PC-9 (cell line): ENCODE measurements around the gene ANKRD44. TPM values are rescaled to one million over a fixed set of nuclear protein-coding genes. Genes with fewer than 3 reads are reported as not detected.

Experiments
- BruUV-seq: library from RNA; stranded (reverse); fragments of 400-500 nt; replicated peaks from 2 replicates; lab custom pipeline; 2021; lab: Mats Ljungman, UMichigan
- CTCF ChIA-PET: fragments of 300-600 bp; sonication (Branson Sonifier 250); formaldehyde crosslinking; loops from one replicate; lab custom pipeline; 2022; ENCODE audit warnings: antibody characterized with exemption; lab: Charles Lee
- POLR2A ChIA-PET: fragments of 300-600 bp; sonication (Branson Sonifier 250); formaldehyde crosslinking; loops from one replicate; lab custom pipeline; 2022; ENCODE audit warnings: antibody characterized with exemption; ENCODE audit not compliant: unreplicated experiment; lab: Charles Lee
- DNase-seq, 2 experiments: peaks; one replicate each; pipeline versions ENCODE4 v3.0.0 to v3.0.0-alpha.2; 2015 to 2022; ENCODE audit warnings: mixed read lengths in 1 of 2
- H2AFZ ChIP-seq: fragments of 200-600 bp; sonication (generic); 2 replicates; pipeline ENCODE4 v1.8.1; 2017; ENCODE audit warnings: antibody characterized with exemption
- H3F3A ChIP-seq: fragments of 200-600 bp; sonication (generic); 2 replicates; pipeline ENCODE4 v1.8.1; 2017; ENCODE audit warnings: antibody characterized with exemption, mild to moderate bottlenecking, low read depth; ENCODE audit not compliant: insufficient read depth
- H3K27ac ChIP-seq: fragments of 200-600 bp; sonication (generic); 2 replicates; pipeline ENCODE4 v1.6.1; 2016; ENCODE audit warnings: mixed run types
- H3K27me3 ChIP-seq: fragments of 200-600 bp; sonication (generic); 2 replicates; pipeline ENCODE4 v1.6.1; 2016; ENCODE audit warnings: low read depth, mixed run types; ENCODE audit not compliant: insufficient read depth
- H3K36me3 ChIP-seq: fragments of 200-600 bp; sonication (generic); 2 replicates; pipeline ENCODE4 v1.6.1; 2016; ENCODE audit warnings: low read depth, mixed run types
- H3K4me1 ChIP-seq: fragments of 200-600 bp; sonication (generic); replicated peaks from 2 replicates; pipeline ENCODE4 v1.6.1; 2016; ENCODE audit warnings: mixed run types; ENCODE audit not compliant: insufficient read depth
- H3K4me2 ChIP-seq: fragments of 200-600 bp; sonication (generic); 2 replicates; pipeline ENCODE4 v1.6.1; 2017; ENCODE audit warnings: mixed run types
- H3K4me3 ChIP-seq: fragments of 200-600 bp; sonication (generic); 2 replicates; pipeline ENCODE4 v1.6.1; 2016; ENCODE audit warnings: mixed run types
- H3K79me2 ChIP-seq: fragments of 200-600 bp; sonication (generic); 2 replicates; pipeline ENCODE4 v1.6.1; 2017; ENCODE audit warnings: low read depth, mixed run types
- H3K9me2 ChIP-seq: fragments of 200-600 bp; sonication (generic); 2 replicates; pipeline ENCODE4 v1.8.1; 2017; ENCODE audit warnings: mild to moderate bottlenecking; ENCODE audit not compliant: insufficient read depth
- H3K9me3 ChIP-seq: fragments of 200-600 bp; sonication (generic); 2 replicates; pipeline ENCODE4 v1.8.1; 2016; ENCODE audit warnings: low read depth; ENCODE audit not compliant: insufficient read depth
- H4K20me1 ChIP-seq: fragments of 200-600 bp; sonication (generic); 2 replicates; pipeline ENCODE4 v1.8.1; 2017; ENCODE audit not compliant: insufficient read depth
- CTCF ChIP-seq: fragments of 200-600 bp; sonication (generic); conservative IDR thresholded peaks from 2 replicates; pipeline ENCODE4 v1.6.1; 2017; ENCODE audit warnings: mixed run types, antibody characterized with exemption, mild to moderate bottlenecking, moderate library complexity
- EZH2 ChIP-seq: fragments of 200-600 bp; sonication (generic); IDR thresholded peaks from 2 replicates; pipeline ENCODE4 v1.8.0; 2017; ENCODE audit warnings: antibody characterized with exemption, low read depth
- intact Hi-C: fragments of 100-400 bp; cut with micrococcal nuclease; formaldehyde crosslinking; loops from one replicate; pipeline ENCODE4 v1.10.0; 2022; ENCODE audit not compliant: unreplicated experiment
- total RNA-seq: library from RNA; stranded (reverse); gene quantifications from 2 replicates; pipeline ENCODE4 v1.2.3, GENCODE V29; 2021

ANKRD44 gene
- total RNA-seq, 1 experiment from 2014 or later = 3.4 TPM

DNA sequence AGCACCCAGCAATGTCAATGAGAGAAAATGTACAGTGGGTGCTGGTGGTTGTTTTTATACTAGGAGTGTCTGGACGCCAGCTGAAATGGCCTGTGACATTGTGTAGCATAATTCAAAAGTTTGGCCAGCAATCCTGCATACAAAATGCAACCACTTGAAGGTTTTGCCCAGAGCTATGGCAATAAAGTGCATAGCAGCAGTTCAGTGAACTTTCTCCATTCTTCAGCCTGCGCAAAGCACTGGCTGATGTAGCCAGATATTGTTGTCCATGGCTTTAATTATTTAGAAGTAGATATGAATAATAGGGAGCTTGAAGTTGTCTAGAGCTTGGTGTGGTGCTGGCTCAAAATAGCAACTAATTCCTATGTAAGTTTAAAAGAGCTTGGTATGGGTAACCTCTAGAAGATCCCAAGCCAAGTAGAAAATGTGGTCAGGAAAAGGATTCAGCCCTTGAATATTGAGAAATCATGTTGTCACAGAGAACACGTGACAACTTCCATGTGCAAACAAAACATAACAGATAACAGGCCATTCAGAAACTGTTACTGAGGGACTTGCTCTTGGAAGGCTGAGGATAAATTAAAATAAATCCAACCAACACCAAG lies 350.7 kb downstream of the ANKRD44 start:
- H3K4me2 ChIP-seq = no peak overlapping the region
- intact Hi-C loops = no loop called here
- POLR2A ChIA-PET = no interaction called here
- H3K27me3 ChIP-seq = no peaks in the 10 kb centered on the region
- no TSS peak for BruUV-seq
- DNase-seq = no peak
- H3K36me3 ChIP-seq = no peaks in the 10 kb centered on the region
- H3K27ac ChIP-seq = no peak overlapping the region
- no peak overlapping the region for H3K4me3 ChIP-seq
- TF ChIP-seq EZH2 (no peak), CTCF (no peak)
- H3K9me2 ChIP-seq = no peaks in the 10 kb centered on the region
- H3K4me1 ChIP-seq = no peaks in the 10 kb centered on the region
- H3F3A ChIP-seq = no peaks in the 10 kb centered on the region
- no peaks in the 10 kb centered on the region for H3K9me3 ChIP-seq
- no peak overlapping the region for H2AFZ ChIP-seq
- CTCF ChIA-PET = no interaction called here
- H4K20me1 ChIP-seq = no peaks in the 10 kb centered on the region
- H3K79me2 ChIP-seq = no peaks in the 10 kb centered on the region

GRCh38 chr2:196959281-196959680 lies 351.3 kb downstream of the ANKRD44 start:
- ChIA-PET POLR2A (no interaction called here), CTCF (no interaction called here)
- no TSS peak for BruUV-seq
- no peaks in the 10 kb centered on the region for H3K79me2 ChIP-seq
- no peak for DNase-seq
- H3K4me1 ChIP-seq = no peaks in the 10 kb centered on the region
- no peak overlapping the region for H3K27ac ChIP-seq
- H3K4me2 ChIP-seq = no peak overlapping the region
- TF ChIP-seq EZH2 (no peak), CTCF (no peak)
- H2AFZ ChIP-seq = no peak overlapping the region
- H3K27me3 ChIP-seq = no peaks in the 10 kb centered on the region
- no peaks in the 10 kb centered on the region for H4K20me1 ChIP-seq
- H3K36me3 ChIP-seq = no peaks in the 10 kb centered on the region
- H3K4me3 ChIP-seq = no peak overlapping the region
- no peaks in the 10 kb centered on the region for H3K9me3 ChIP-seq
- intact Hi-C loops = no loop called here
- no peaks in the 10 kb centered on the region for H3K9me2 ChIP-seq
- no peaks in the 10 kb centered on the region for H3F3A ChIP-seq

GRCh38 chr2:196957881-196958525 lies 352.6 kb downstream of the ANKRD44 start:
- no peaks in the 10 kb centered on the region for H3K27me3 ChIP-seq
- no peaks in the 10 kb centered on the region for H3K36me3 ChIP-seq
- H3K4me1 ChIP-seq = no peaks in the 10 kb centered on the region
- H3K79me2 ChIP-seq = no peaks in the 10 kb centered on the region
- H3K27ac ChIP-seq = no peak overlapping the region
- H3F3A ChIP-seq = no peaks in the 10 kb centered on the region
- H2AFZ ChIP-seq = no peak overlapping the region
- H4K20me1 ChIP-seq = no peaks in the 10 kb centered on the region
- POLR2A ChIA-PET = no interaction called here
- TF ChIP-seq EZH2 (no peak), CTCF (no peak)
- H3K9me3 ChIP-seq = no peaks in the 10 kb centered on the region
- DNase-seq = no peak
- no TSS peak for BruUV-seq
- no peaks in the 10 kb centered on the region for H3K9me2 ChIP-seq
- no peak overlapping the region for H3K4me2 ChIP-seq
- intact Hi-C loops = no loop called here
- H3K4me3 ChIP-seq = no peak overlapping the region
- CTCF ChIA-PET = no interaction called here
